ENCODE data around the gene LIME1.
"Not testable (repeated sequence)": the region's sequence is repeated elsewhere in the genome, so short reads cannot be mapped to it uniquely, and the experiment has no call there.

Gene LIME1

DNA sequence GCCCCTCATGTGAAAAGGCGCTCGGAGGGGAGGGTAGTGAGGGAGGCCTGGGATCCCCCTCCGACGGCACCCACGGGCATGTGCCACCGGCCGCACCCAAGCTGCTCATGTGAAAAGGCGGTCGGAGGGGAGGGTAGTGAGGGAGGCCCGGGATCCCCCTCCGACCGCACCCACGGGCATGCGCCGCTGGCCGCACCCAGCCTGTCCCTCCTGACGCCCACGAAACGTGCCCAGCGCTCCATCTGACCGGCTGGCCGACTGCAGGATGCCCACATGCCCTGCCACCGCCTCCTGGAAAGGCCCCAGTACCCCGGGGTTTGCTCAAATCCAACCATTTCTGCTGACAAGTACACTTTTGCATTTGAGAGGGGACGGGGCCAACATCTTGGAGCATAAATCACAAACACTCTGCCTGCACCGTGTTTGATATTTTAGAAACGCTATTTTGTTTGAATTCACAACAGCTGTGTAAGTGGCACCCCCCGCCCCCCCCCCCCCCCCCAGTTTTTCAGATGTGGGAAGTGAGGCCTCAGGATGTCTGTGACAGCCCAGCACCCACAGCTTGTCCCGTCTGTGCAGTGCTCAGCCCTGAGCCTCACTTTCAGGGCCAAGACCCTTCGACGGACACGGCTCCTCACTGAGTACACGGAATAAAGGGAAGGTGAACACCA lies 37.2 kb downstream of the LIME1 start:
- no peak for DNase-seq (ENCODE audit: low read depth)

- DNase-seq (ENCODE audit: low read depth), result no peak
Measured at GRCh38 chr20:63774306-63774705, 37.8 kb downstream of the LIME1 start.

DNA sequence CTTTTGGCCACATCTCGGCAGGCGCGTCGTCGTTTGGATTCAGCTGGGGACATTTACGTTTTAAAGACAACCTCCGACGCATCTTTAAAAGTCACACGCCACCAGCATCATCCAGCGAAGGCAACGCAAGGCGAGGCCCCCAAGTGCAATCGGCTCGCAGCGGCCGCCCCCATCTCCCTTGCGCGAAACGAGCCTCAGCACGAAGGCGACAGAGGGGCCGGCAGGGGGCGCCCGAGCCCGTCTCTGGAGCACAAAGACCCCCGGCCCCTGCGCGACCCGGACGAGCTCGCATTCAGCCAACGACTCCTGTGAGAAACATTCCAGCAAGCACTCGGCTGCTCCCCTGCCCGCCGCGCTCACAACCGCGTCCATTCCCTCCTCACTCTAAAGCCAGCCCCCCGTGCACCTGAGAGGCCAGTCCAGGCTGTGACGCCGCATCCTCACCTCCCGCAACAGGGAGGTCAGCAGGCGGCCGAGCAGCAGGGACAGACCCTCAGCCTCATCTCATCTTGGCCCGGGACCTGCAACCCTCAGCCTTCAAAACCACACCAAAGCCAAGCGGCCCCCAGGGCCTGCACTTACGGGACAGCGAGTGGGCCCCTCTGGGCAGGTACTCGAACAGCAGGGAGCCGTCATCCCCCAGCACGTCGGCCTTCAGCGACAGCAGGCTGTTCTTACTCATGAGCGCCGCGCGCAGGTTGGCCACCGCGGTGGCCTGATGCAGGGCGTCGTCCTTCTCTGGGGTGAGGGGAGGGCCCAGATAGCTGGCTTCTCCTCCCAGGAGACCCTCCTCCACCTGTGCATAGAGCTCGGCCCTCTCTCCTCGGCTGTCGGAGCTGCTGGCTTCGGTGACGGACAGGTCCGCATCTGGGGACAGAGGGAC lies 38.9 kb downstream of the LIME1 start:
- DNase-seq (ENCODE audit: low read depth), result no peak

DNA sequence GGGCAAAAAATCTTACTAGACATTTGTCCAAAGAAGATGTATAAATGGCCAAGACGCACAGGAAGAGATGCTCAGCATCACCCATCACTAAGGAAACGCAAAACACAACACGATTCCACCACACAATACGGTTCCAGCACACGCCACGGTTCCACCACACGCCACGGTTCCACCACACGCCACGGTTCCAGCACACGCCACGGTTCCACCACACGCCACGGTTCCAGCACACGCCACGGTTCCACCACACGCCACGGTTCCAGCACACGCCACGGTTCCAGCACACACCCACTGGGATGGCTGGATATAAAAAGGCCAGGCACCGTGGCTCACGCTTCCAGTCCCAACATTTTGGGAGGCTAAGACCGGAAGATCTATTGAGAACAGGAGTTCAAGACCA lies 40.4 kb downstream of the LIME1 start:
- DNase-seq (ENCODE audit: low read depth), result not testable (repeated sequence)

DNA sequence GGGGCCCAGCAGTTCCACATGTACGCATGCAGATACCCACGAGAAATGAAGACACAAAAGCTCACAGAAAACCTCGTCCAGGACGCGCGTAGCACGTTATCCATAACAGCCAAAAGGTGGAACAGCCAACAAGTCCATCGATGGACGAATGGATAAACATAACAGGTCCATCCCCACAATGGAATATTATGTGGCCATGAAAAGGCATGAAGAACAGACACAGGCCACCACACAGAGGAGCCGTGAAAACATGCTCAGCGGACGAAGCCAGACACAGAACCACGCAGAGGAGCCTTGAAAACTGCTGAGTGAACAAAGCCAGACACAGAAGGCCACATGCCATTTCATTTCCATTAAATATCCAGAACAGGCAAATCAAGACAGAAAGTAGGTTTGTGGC lies 41.1 kb downstream of the LIME1 start:
- DNase-seq (ENCODE audit: low read depth), result no peak

- DNase-seq (ENCODE audit: low read depth), result no peak
Measured at GRCh38 chr20:63778034-63778752, 41.7 kb downstream of the LIME1 start.

DNA sequence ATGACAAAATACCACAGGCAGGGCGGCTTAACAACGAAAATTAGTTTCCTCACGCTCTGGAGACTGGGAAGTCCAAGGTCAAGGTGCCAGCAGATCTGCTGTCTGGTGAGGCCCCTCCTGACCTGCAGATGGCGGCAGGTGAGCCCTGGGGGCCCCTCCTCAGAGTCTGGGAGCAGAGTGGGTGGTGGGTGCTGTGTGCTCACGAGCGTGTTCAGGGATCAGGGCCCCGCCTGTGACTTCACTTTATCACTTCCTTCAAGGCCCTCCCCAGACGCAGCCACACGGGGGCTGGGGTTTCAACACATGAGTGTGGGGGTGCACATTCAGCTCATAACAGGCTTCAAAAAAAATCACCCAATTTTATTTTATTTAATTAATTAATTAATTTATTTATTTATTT lies 42.4 kb downstream of the LIME1 start:
- DNase-seq (ENCODE audit: low read depth), result no peak

- no peak for DNase-seq (ENCODE audit: low read depth)
Measured at GRCh38 chr20:63781181-63781580, 44.7 kb downstream of the LIME1 start.

- peak; percentile 26 for DNase-seq (ENCODE audit: low read depth)
Measured at GRCh38 chr20:63782051-63782471, 45.6 kb downstream of the LIME1 start.

DNA sequence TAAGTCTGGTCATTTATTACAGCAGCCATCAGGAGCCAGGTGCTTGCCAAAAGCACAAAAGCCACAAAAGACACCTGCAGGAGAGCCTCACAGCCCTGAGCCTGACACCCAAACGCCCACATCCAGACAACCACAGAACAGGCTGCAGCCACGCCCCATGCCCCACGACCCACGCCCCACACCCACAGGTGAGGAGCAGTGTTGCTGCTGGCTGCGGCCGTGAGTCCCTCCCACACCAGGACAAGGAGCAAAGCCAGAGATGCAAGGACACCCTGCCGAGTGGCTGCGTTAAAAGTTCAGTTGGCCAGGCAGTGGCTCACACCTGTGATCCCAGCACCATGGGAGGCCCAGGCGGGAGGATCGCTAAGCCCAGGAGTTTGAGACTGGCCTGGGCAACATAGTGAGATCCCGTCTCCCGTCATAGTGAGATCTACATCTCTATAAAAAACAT lies 46.1 kb downstream of the LIME1 start:
- DNase-seq (ENCODE audit: low read depth), result no peak

GRCh38 chr20:63783970-63784369 lies 47.5 kb downstream of the LIME1 start:
- DNase-seq (ENCODE audit: low read depth), result no peak

GRCh38 chr20:63785691-63786131 lies 49.2 kb downstream of the LIME1 start:
- no peak for DNase-seq (ENCODE audit: low read depth)

- no peak for DNase-seq (ENCODE audit: low read depth)
Measured at GRCh38 chr20:63787302-63787701, 50.8 kb downstream of the LIME1 start.

- DNase-seq (ENCODE audit: low read depth), result no peak
Measured at GRCh38 chr20:63787749-63788148, 51.3 kb downstream of the LIME1 start.
